Erythroblast (primary cell): ENCODE data around the gene SCN5A.

Source experiments
- GATA1 ChIP-seq: IDR thresholded peaks from 2 replicates; pipeline ENCODE4 v1.6.1; 2011; ENCODE audit warnings: low read depth, mild to moderate bottlenecking, control low read depth, low read length, moderate library complexity
- POLR2A ChIP-seq: IDR thresholded peaks from 2 replicates; pipeline ENCODE4 v1.6.1; 2011; ENCODE audit warnings: mild to moderate bottlenecking, low read length

GRCh38 chr3:38617586-38617985 is 31.9 kb downstream of the SCN5A start:
- TF ChIP-seq POLR2A (no peak), GATA1 (no peak)
